GM19455 (cell line): ENCODE results near the gene SERINC5.
A peak's percentile ranks its signal among the peaks of the same experiment; 100 is the strongest.

Experiments
- ATAC-seq: cut with Tn5 transposase; IDR thresholded peaks from one replicate; pipeline ENCODE4 v1.9.1; 2021; ENCODE audit not compliant: unreplicated experiment

The SERINC5 gene

DNA sequence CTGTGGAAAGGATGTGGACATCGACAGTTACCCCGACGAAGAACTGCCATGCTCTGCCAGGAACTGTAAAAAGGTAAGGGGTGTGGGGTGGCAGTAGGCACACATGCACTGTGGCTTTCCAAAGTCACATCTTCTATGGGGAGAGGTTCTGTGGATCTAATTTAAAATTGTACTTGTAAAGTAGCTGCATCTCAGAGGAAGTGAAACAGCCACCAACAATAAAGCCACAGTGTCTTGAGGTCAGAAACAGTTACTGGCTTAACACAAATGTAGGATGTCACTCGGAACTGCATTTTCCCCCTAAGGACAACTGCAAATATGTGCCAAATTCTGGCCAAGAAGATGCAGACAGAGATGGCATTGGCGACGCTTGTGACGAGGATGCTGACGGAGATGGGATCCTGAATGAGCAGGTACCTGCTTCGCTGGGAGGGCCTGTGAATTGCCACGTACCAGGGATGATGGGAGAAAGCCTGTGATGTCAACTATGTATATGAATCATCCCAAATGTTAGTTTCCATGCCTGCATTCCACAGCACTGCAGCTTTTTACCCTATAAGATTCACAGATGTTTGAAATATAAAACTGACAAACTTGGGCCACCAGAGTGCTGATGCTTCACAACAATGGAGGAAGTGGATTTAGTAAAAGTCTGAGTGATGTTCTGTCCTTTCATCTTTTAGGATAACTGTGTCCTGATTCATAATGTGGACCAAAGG is 185.4 kb downstream of the SERINC5 start:
- ATAC-seq: peak; percentile 55

DNA sequence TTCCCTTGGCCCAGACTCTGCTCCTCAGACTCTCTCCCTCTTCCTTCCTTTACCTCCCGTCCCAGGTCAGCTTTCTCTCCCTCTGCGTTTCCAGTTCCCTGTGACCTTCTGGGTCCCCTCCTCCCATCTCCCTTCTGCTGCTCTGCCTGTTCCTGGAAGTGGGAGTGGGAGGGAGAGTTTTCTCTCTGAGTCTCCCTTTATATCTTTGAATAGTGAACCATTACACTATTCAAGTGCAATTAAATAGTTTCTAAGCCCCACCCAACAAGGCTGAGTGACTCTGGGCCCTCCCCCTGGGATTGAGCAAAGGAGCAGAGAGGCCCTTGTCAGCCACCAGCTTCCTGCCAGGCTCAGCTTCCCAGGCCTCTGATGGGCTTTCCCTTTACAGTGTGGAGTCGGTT is 185.9 kb downstream of the SERINC5 start:
- ATAC-seq: no peak

DNA sequence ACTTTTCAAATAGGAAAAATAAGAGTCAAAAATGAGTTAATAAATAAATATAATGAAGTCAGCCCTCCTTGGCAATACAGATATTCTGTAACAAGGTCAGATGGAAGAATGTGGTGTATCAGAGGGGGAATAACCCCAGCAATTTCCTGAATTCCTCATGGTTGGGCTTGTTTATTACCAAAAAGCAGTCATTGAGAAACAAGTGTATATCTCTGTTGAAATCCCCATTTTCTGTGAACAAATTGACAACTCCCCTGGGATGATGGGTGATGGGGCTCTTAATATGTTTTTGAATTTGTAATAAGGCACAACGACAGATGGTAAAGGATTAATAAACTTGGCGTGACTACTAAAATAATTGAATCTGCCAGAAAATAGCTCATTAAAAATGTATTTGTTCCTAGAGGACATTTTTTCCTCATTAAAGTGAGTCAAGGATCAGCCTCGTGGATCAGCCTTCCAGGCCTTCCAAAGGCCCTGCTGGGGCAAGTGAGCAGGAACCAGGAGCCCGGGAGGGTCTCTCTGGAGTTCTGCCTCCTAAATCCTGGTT is 186.5 kb downstream of the SERINC5 start:
- no peak for ATAC-seq

DNA sequence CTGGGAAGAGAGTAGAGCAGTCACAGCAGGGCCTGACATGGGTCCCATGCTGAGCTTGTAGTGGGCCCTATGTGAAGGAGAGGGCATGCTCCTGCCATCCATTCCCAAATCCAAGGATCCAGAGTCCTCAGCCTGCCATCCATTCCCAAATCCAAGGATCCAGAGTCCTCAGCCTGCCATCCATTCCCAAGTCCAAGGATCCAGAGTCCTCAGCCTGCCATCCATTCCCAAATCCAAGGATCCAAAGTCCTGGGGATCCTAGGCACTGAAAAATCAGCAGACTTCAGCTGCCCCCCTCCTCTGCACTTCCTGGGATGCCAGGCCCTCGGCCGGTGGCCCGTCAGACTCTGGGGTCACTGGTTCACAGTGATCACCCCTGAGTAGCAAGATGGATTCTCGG is 187.1 kb downstream of the SERINC5 start:
- ATAC-seq: no peak

DNA sequence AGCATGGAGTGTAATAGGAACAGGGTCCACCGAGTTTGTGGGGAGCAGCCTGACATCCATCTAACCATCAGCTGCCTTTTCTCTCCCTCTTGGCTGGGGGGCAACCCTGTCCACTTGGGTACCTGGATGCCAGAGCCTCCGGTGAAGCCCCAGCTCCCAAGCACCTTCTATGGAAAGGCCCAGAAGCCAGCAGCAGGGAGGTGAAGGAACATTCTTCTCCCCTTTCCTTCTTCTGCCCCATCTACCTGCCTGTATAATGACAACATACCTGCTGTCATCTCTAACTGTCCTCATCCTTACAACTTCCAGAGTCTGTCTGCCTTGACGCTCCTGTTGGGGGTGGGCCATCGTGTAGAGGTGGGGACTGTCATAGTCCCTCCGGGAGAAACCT is 187.6 kb downstream of the SERINC5 start:
- ATAC-seq: no peak

DNA sequence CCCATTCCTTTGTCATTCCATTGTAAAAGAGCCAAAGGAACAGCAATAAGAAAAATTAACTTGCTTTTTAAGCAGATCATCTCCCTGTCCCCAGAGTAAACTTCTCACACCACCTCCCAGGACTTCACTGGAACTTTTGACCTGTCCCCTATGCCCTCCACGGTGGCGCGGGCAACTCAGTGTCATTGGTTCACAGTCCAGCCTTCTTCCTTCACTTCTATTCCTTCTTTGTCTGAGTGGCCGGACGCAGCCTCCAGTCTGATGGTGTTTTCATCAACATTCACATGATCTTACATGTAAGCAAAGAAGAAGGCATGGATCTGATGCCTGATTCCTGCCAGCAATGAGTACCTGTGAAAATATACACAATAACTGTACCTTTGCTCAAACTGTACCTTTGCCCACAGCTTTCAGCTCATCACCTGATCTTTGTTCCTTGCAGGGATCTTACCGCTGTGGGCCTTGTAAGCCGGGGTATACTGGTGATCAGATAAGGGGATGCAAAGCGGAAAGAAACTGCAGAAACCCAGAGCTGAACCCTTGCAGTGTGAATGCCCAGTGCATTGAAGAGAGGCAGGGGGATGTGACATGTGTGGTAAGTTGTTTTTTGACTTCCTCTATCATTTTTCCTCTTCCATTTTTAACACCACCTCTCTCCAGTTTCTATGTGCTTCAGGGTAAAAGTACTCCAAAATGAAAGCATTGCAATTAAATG is 188.2 kb downstream of the SERINC5 start:
- ATAC-seq: no peak

DNA sequence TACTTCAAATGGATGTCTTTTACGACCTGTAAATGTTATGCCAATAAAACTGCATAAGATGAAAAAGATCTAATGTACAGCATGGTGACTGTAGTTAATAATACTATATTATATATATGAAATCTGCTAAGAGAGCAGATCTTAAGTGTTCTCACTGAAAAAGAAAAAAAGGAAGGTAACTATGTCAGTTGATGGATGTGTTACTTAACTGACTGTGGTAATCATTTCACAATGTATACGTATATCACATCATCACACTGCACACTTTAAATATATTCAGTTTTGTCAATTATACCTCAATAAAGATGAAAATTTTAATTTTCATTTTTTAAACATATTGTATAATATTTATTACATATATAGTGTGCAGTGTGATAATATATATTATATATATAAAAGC is 188.8 kb downstream of the SERINC5 start:
- ATAC-seq: no peak

DNA sequence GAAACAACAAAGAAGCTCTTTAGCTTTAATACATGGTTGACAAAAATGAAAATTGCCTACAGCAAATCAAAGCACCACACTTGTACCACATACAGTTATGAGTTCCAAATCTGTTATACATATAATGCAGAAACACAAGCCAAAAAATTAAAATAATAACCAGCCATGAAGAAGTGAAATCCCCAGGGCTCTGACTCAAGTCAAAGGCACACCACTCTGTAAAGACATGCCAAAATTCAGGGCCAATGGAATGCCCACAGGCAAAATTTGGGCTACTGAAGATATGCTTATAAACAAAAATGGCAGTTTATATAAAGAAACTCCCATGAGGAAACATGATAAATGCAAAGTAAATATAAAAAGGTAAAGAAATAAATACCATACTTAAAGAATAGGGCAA is 191.7 kb downstream of the SERINC5 start:
- no peak for ATAC-seq
